Left lung (tissue), 10 donors: Measurements from ENCODE around the gene KLF17. TPM values are rescaled to one million over a fixed set of nuclear protein-coding genes. Genes with fewer than 3 reads are reported as not detected.

Experiments
- ATAC-seq: fragments of 200-7000 bp; cut with Tn5 transposase; one replicate; pipeline ENCODE4 v1.9.1; 2020; ENCODE audit warnings: moderate library complexity
- DNase-seq, 4 donors: peaks; one replicate each; pipeline ENCODE4 v3.0.0-alpha.2; 2013 to 2020
- H3K27ac ChIP-seq, 2 donors: fragments of 200-600 bp; sonication (generic) in 1 of 2; one replicate each; pipeline versions ENCODE4 v1.5.0 to v1.8.0; 2020 to 2021
- H3K27me3 ChIP-seq, 2 donors: fragments of 200-600 bp; sonication (generic) in 1 of 2; one replicate each; pipeline versions ENCODE4 v1.5.0 to v1.8.0; 2020 to 2021
- H3K36me3 ChIP-seq, 2 donors: fragments of 200-600 bp; sonication (generic) in 1 of 2; one replicate each; pipeline versions ENCODE4 v1.5.0 to v1.8.0; 2020 to 2021
- H3K4me1 ChIP-seq, 2 donors: fragments of 200-600 bp; one replicate each; pipeline ENCODE4 v1.8.0; 2021
- H3K4me3 ChIP-seq, 2 donors: fragments of 200-600 bp; sonication (generic) in 1 of 2; one replicate each; pipeline versions ENCODE4 v1.5.0 to v1.8.0; 2020 to 2021; ENCODE audit warnings: mild to moderate bottlenecking in 1 of 2
- H3K9me3 ChIP-seq, 2 donors: fragments of 200-600 bp; sonication (generic) in 1 of 2; one replicate each; pipeline versions ENCODE4 v1.5.0 to v1.8.0; 2020 to 2021
- intact Hi-C, 2 donors: fragments of 100-400 bp; cut with DNase I; formaldehyde crosslinking; loops; one replicate each; pipeline versions ENCODE4 v1.11.2 to v1.14.2; 2022
- polyA plus RNA-seq, 6 donors: library from polyadenylated mRNA; unstranded; fragments of 120-200 nt; gene quantifications; one replicate each; pipeline ENCODE4 v1.2.1, GENCODE V29; 2013; ENCODE audit not compliant: insufficient read length in 6 of 6
- total RNA-seq, 2 donors: library from RNA; stranded (reverse); fragmentation: NEBNext Ultra II Directional; extraction: Animal tissue kit (Norgen Biotek cat#: 25700); gene quantifications; one replicate each; pipeline ENCODE4 v1.2.1, GENCODE V29; 2021
- TF ChIP-seq, protein P1 (sequence below), 2 donors: fragments of 200-600 bp; sonication (generic) in 1 of 2; IDR thresholded peaks; one replicate each; pipeline versions ENCODE4 v1.5.0 to v1.8.0; 2021; ENCODE audit warnings: antibody characterized with exemption in 2 of 2
- donor health status: DM: no; HTN: yes; CAD: no.
- donor health status: DM: no; HTN: no; CAD: no.

The KLF17 gene
- total and polyA plus RNA-seq, 8 donors = 0.04 to 0.29 (median 0.07) TPM; not detected in 2

DNA sequence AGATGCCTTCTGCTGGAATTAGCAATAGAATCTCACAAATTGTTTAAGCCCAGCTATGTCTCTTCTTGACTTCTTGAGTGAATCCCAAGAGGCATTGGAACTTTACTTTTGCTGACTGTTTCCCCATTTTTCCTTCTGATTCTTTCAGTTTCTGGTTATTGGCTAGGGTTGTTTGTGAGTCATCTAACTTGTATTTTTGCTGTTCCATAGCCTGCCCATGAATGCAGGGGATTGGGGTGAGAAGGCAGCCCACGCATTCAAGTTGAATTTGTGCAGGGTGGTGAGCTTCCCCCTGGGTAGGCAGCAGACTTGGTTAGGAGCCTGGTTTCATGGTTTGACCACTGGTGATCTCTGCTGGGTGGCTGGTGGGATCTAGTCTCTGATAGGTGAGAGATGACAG lies 10.4 kb upstream of the KLF17 start:
- H3K27ac ChIP-seq = no peak overlapping the region
- no peaks in the 10 kb centered on the region for H3K4me1 ChIP-seq
- intact Hi-C loops = no loop called here
- no peak for ATAC-seq
- no peak for DNase-seq
- no peaks in the 10 kb centered on the region for H3K9me3 ChIP-seq
- H3K4me3 ChIP-seq = no peak overlapping the region
- TF ChIP-seq, protein P1, sequence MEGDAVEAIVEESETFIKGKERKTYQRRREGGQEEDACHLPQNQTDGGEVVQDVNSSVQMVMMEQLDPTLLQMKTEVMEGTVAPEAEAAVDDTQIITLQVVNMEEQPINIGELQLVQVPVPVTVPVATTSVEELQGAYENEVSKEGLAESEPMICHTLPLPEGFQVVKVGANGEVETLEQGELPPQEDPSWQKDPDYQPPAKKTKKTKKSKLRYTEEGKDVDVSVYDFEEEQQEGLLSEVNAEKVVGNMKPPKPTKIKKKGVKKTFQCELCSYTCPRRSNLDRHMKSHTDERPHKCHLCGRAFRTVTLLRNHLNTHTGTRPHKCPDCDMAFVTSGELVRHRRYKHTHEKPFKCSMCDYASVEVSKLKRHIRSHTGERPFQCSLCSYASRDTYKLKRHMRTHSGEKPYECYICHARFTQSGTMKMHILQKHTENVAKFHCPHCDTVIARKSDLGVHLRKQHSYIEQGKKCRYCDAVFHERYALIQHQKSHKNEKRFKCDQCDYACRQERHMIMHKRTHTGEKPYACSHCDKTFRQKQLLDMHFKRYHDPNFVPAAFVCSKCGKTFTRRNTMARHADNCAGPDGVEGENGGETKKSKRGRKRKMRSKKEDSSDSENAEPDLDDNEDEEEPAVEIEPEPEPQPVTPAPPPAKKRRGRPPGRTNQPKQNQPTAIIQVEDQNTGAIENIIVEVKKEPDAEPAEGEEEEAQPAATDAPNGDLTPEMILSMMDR (IDR thresholded peaks at IDR 0.05) = no peak
- H3K36me3 ChIP-seq = no peaks in the 10 kb centered on the region
- H3K27me3 ChIP-seq = peaks cover 0 to 17% of the 10 kb centered on the region in 2 donors

GRCh38 chr1:44108971-44109370 lies 9.7 kb upstream of the KLF17 start:
- Histone ChIP-seq H3K27me3 (peaks cover 0 to 17% of the 10 kb centered on the region in 2 donors), H3K36me3 (no peaks in the 10 kb centered on the region), H3K4me3 (no peak overlapping the region), H3K4me1 (no peaks in the 10 kb centered on the region), H3K9me3 (no peaks in the 10 kb centered on the region), H3K27ac (no peak overlapping the region)
- ATAC-seq (no peak), DNase-seq (no peak)
- TF ChIP-seq, protein P1 (IDR thresholded peaks at IDR 0.05) = no peak
- intact Hi-C loops = no loop called here

DNA sequence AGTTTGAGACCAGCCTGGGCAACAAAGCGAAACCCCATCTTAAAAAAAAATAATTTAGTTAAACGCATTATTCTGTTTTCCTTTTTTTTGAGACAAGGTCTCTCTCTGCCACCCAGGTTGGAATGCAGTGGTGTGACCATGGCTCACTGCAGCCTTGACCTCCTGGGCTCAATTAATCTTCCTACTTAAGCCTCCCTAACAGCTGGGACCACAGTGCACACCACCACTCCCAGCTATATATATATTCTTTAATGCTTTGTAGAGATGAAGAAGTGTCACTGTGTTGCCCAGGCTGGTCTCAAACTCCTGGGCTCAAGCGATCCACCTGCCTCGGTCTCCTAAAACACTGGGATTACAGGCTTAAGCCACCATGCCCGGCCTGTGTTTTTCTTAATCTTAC lies 7.7 kb upstream of the KLF17 start:
- TF ChIP-seq, protein P1 (IDR thresholded peaks at IDR 0.05) = no peak
- Histone ChIP-seq H3K27me3 (peaks cover 0 to 14% of the 10 kb centered on the region in 2 donors), H3K36me3 (no peaks in the 10 kb centered on the region), H3K4me1 (no peaks in the 10 kb centered on the region), H3K27ac (no peak overlapping the region), H3K9me3 (no peaks in the 10 kb centered on the region), H3K4me3 (no peak overlapping the region)
- ATAC-seq = no peak
- intact Hi-C loops = no loop called here
- DNase-seq = no peak

GRCh38 chr1:44111861-44112260 lies 6.8 kb upstream of the KLF17 start:
- Histone ChIP-seq H3K9me3 (no peaks in the 10 kb centered on the region), H3K27ac (no peak overlapping the region), H3K27me3 (peaks cover 0 to 7% of the 10 kb centered on the region in 2 donors), H3K4me1 (no peaks in the 10 kb centered on the region), H3K4me3 (no peak overlapping the region), H3K36me3 (no peaks in the 10 kb centered on the region)
- intact Hi-C loops = no loop called here
- ATAC-seq = no peak
- TF ChIP-seq, protein P1 (IDR thresholded peaks at IDR 0.05) = no peak
- no peak for DNase-seq

DNA sequence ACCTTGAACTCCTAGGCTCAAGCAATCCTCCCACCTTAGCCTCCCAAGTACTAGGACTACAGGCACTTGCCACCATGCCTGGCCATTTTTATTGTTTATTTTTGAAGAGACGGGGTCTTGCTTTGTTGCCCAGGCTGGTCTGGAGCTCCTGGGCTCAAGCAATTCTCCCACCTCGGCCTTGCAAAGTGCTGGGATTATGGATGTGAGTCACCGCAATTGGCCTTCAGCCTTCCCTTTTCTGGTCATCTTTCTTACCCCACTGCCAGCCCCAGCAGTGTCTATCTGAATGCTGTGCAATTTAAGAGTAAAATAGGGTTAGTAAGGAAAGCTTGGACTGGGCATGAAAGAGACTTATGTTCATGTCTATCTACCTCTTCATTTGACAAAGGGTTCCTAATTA lies 6.1 kb upstream of the KLF17 start:
- H3K4me3 ChIP-seq = no peak overlapping the region
- H3K36me3 ChIP-seq = no peaks in the 10 kb centered on the region
- H3K4me1 ChIP-seq = no peaks in the 10 kb centered on the region
- ATAC-seq = no peak
- TF ChIP-seq, protein P1 (IDR thresholded peaks at IDR 0.05) = no peak
- H3K27ac ChIP-seq = no peak overlapping the region
- H3K27me3 ChIP-seq = peaks cover 0 to under 1% of the 10 kb centered on the region in 2 donors
- intact Hi-C loops = no loop called here
- no peaks in the 10 kb centered on the region for H3K9me3 ChIP-seq
- DNase-seq = no peak
